ENCODE results near the gene LETM1. TPM values are rescaled to one million over a fixed set of nuclear protein-coding genes. Genes with fewer than 3 reads are reported as not detected.

The LETM1 gene
- total and polyA plus RNA-seq, 2 of the 8 experiments (the other 6 are each of a cell fraction or from before 2014, with no cell fraction given) = 19.8 to 50.1 TPM

- H3K4me1 ChIP-seq (replicated peaks in 1 of 4; ENCODE audit: control insufficient read depth in 3 of 4, insufficient read depth in 4 of 4, low read length in 3 of 4) = peaks cover 0 to 9% (median 2%) of the 10 kb centered on the region in 4 experiments; a peak in 6 of 7 replicates
- ChIA-PET CTCF (ENCODE audit: partially characterized antibody) (interaction anchor here (1.4 to 1.6 kb wide), 2 partner anchors 32 to 59 kb away, joined by 3 to 7 read pairs; no protein-coding TSS in a partner anchor), POLR2A (ENCODE audit: partially characterized antibody) (interaction anchor here (1.3 to 1.4 kb wide), 2 partner anchors 9 to 11 kb away, joined by 4 to 5 read pairs; no protein-coding TSS in a partner anchor)
- no peak overlapping the region for H3K14ac ChIP-seq (ENCODE audit: insufficient read length)
- no peak overlapping the region for H2BK12ac ChIP-seq (ENCODE audit: low read depth, low read length)
- H4K5ac ChIP-seq (ENCODE audit: insufficient read length, low read depth, low read length) = no peak overlapping the region
- DNase-seq (ENCODE audit: low read depth in 1 of 2, low spot score in 2 of 2) (no peak), FAIRE-seq (no peak)
- no peak overlapping the region for H3K4me2 ChIP-seq (ENCODE audit: insufficient read depth in 1 of 2, low read depth in 2 of 2, low read length in 2 of 2)
- no peak overlapping the region for H3K4ac ChIP-seq (replicated peaks; ENCODE audit: insufficient read length, low read depth, low read length)
- no peak overlapping the region for H2BK15ac ChIP-seq (ENCODE audit: low read length)
- H3K9ac ChIP-seq (replicated peaks in 1 of 4; ENCODE audit: extremely low read depth in 1 of 4, low read depth in 3 of 4, low read length in 3 of 4) = no peak overlapping the region
- no peak overlapping the region for H3K27ac ChIP-seq (ENCODE audit: low read depth, low read length)
- no peak overlapping the region for H2AFZ ChIP-seq (ENCODE audit: low read length)
- H3K36me3 ChIP-seq (ENCODE audit: control insufficient read depth in 2 of 4, insufficient read depth in 4 of 4, low read length in 3 of 4) = no peaks in the 10 kb centered on the region
- no peak overlapping the region for H2AK5ac ChIP-seq (ENCODE audit: low read depth, low read length)
- no peak overlapping the region for H3K56ac ChIP-seq (replicated peaks; ENCODE audit: insufficient read length, low read depth, low read length)
- H4K8ac ChIP-seq (ENCODE audit: extremely low read depth, insufficient read depth, low read length) = no peak overlapping the region
- peaks cover 8% of the 10 kb centered on the region for H3K23me2 ChIP-seq (ENCODE audit: low read depth, low read length)
- H4K20me1 ChIP-seq (replicated peaks in 1 of 2; ENCODE audit: control insufficient read depth in 1 of 2, insufficient read depth in 2 of 2, low read length in 2 of 2) = peaks cover 3 to 6% of the 10 kb centered on the region in 2 experiments
- TF ChIP-seq SP1 (IDR thresholded peaks at IDR 0.05; ENCODE audit: low read depth, low read length) (no peak), EP300 (IDR thresholded peaks at IDR 0.05; ENCODE audit: borderline replicate concordance in 1 of 2, low read depth in 2 of 2, low read length in 2 of 2) (no peak), NRF1 (IDR thresholded peaks at IDR 0.05; ENCODE audit: low read depth, low read length) (no peak), ASH2L (IDR thresholded peaks at IDR 0.05; ENCODE audit: low read length) (no peak), KDM5A (IDR thresholded peaks at IDR 0.05; ENCODE audit: low read length) (no peak), TEAD4 (IDR thresholded peaks at IDR 0.05; ENCODE audit: low read depth, low read length) (no peak), SIRT6 (IDR thresholded peaks at IDR 0.05; ENCODE audit: low read length) (no peak), TAF7 (optimal IDR thresholded peaks at IDR 0.05; ENCODE audit: borderline replicate concordance, low read depth, low read length) (no peak), SUZ12 (IDR thresholded peaks at IDR 0.05; ENCODE audit: low read length) (no peak), BRCA1 (IDR thresholded peaks at IDR 0.05; ENCODE audit: low read depth, low read length) (no peak), EGR1 (IDR thresholded peaks at IDR 0.05; ENCODE audit: borderline replicate concordance, low read depth, low read length) (no peak), RXRA (IDR thresholded peaks at IDR 0.05; ENCODE audit: insufficient read depth, low read depth, low read length) (no peak)
- H3K79me1 ChIP-seq (ENCODE audit: low read depth, low read length) = peaks cover 3% of the 10 kb centered on the region; the same call in 1 of the 2 replicates
- H3K18ac ChIP-seq (ENCODE audit: extremely low read depth, low read length) = no peak overlapping the region
- H2BK5ac ChIP-seq (ENCODE audit: low read depth, low read length) = no peak overlapping the region
- H3K9me3 ChIP-seq (ENCODE audit: insufficient read depth in 2 of 2, low read depth in 1 of 2, low read length in 1 of 2) = no peaks in the 10 kb centered on the region
- no peak overlapping the region for H4K91ac ChIP-seq (replicated peaks; ENCODE audit: insufficient read length, low read length)
- H3K23ac ChIP-seq (ENCODE audit: insufficient read length) = no peak overlapping the region
- no peak overlapping the region for H2BK120ac ChIP-seq (replicated peaks; ENCODE audit: low read depth, low read length)
- peaks cover 33 to 59% (median 57%) of the 10 kb centered on the region in 4 experiments for H3K27me3 ChIP-seq (replicated peaks in 1 of 4; ENCODE audit: control insufficient read depth in 3 of 4, extremely low read depth in 1 of 4, insufficient read depth in 3 of 4, low read length in 3 of 4)
- peaks cover 0 to 14% of the 10 kb centered on the region in 2 experiments; a peak in 2 of 4 replicates for H3K79me2 ChIP-seq (ENCODE audit: control insufficient read depth in 1 of 2, insufficient read depth in 2 of 2, low read length in 2 of 2)
- no peak overlapping the region for H3K4me3 ChIP-seq (ENCODE audit: extremely low read depth in 1 of 4, insufficient read depth in 2 of 4, low read depth in 3 of 4, low read length in 4 of 4)
- no peak overlapping the region for H2BK20ac ChIP-seq (ENCODE audit: low read length)
- 80% methylated on average over 5 of the region's 5 CpGs; no CpG with 5 or more reads in 1 of the 2 experiments for WGBS, 2 experiments (ENCODE audit: extremely low coverage in 1 of 2, insufficient coverage in 1 of 2, insufficient read length in 1 of 2, insufficient replicate concordance in 2 of 2, low coverage in 1 of 2, low lambda C conversion rate in 2 of 2, missing lambda C conversion rate in 1 of 2)
Observed at GRCh38 chr4:1868293-1868692, 12.3 kb upstream of the LETM1 start.
